GM12892 (cell line): ENCODE results near the gene CDH4.

Experiments used
- POLR2AphosphoS5 ChIP-seq: IDR thresholded peaks from 2 replicates; pipeline ENCODE4 v1.6.1; 2011; ENCODE audit warnings: low read depth, low read length, control low read depth
- TAF1 ChIP-seq: IDR thresholded peaks from 2 replicates; pipeline ENCODE4 v1.6.1; 2011; ENCODE audit warnings: low read depth, mild to moderate bottlenecking, control low read depth, low read length, borderline replicate concordance

DNA sequence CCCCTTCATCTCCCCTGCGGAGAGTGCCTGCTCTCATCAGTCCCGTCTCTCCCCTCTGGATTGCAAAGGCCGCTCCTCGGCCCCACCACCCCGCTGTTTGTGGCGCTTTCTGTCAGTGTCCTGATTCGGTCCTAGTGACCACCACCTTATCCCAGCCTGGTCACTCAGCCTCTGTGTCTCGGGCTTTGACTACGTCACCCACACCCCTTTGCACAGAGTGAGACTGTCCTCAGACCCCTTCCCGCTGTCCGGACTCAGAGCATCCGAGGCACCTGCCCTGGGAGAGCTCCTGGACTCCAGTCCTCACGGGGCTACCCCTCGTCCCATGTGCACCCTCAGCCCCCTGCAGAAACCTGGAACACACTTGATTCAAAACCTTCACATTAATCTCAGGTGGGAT lies 433.4 kb downstream of the CDH4 start:
- TF ChIP-seq TAF1 (no peak), POLR2AphosphoS5 (no peak)
